ENCODE data around the gene RFX1. TPM values are rescaled to one million over a fixed set of nuclear protein-coding genes. Genes with fewer than 3 reads are reported as not detected.

Gene RFX1
- total and polyA plus RNA-seq, 4 donors = 1.8 to 5.6 (median 3.5) TPM

- no peak overlapping the region for H3K27ac ChIP-seq (ENCODE audit: low read depth in 1 of 2, low read length in 2 of 2)
- H3K9ac ChIP-seq (ENCODE audit: low read depth in 1 of 2, low read length in 2 of 2) = peak overlapping the region; percentile 13 to 53
- DNase-seq (ENCODE audit: low spot score) = peak; percentile 62
- peak overlapping the region; percentile 54 to 80 (median 80) for H3K4me3 ChIP-seq (ENCODE audit: low read depth in 1 of 3, low read length in 3 of 3)
- WGBS = 17% methylated on average over 13 of the region's 13 CpGs
- TF ChIP-seq HNF4A (conservative IDR thresholded peaks at IDR 0.05) = no peak
- no peak for TF ChIP-seq NR2F2 (IDR thresholded peaks at IDR 0.05)
- no peaks in the 10 kb centered on the region for H3K27me3 ChIP-seq (ENCODE audit: control insufficient read depth in 4 of 4, insufficient read depth in 4 of 4, low read length in 3 of 4)
- no peaks in the 10 kb centered on the region for H3K9me3 ChIP-seq (ENCODE audit: control insufficient read depth in 4 of 4, low read length in 3 of 4)
- H3K36me3 ChIP-seq (ENCODE audit: control insufficient read depth in 4 of 4, insufficient read depth in 3 of 4, low read depth in 1 of 4, low read length in 3 of 4) = peaks cover 10 to 25% (median 13%) of the 10 kb centered on the region in 4 donors
- peaks cover 2 to 17% (median 14%) of the 10 kb centered on the region in 4 donors for H3K4me1 ChIP-seq (ENCODE audit: control insufficient read depth in 4 of 4, insufficient read depth in 4 of 4, low read length in 3 of 4)
Observed at GRCh38 chr19:13952931-13953531, 53.1 kb downstream of the RFX1 start.

- Histone ChIP-seq H3K4me1 (ENCODE audit: control insufficient read depth in 4 of 4, insufficient read depth in 4 of 4, low read length in 3 of 4) (peaks cover 2 to 17% (median 14%) of the 10 kb centered on the region in 4 donors), H3K27me3 (ENCODE audit: control insufficient read depth in 4 of 4, insufficient read depth in 4 of 4, low read length in 3 of 4) (no peaks in the 10 kb centered on the region), H3K27ac (ENCODE audit: low read depth in 1 of 2, low read length in 2 of 2) (peak within 1 kb of the TSS; percentile 23 to 39), H3K9ac (ENCODE audit: low read depth in 1 of 2, low read length in 2 of 2) (peak within 1 kb of the TSS; percentile 13 to 53), H3K4me3 (ENCODE audit: low read depth in 1 of 3, low read length in 3 of 3) (peak within 1 kb of the TSS; percentile 54 to 80 (median 80)), H3K9me3 (ENCODE audit: control insufficient read depth in 4 of 4, low read length in 3 of 4) (no peaks in the 10 kb centered on the region), H3K36me3 (ENCODE audit: control insufficient read depth in 4 of 4, insufficient read depth in 3 of 4, low read depth in 1 of 4, low read length in 3 of 4) (peaks cover 8 to 22% (median 12%) of the 10 kb centered on the region in 4 donors)
- peak; percentile 26 to 84 for TF ChIP-seq GABPA (IDR thresholded peaks at IDR 0.05 in 1 of 2, conservative IDR thresholded peaks at IDR 0.05 in 1 of 2)
- TF ChIP-seq ATF3 (IDR thresholded peaks at IDR 0.05) = no peak
- peak; percentile 32 for TF ChIP-seq TAF1 (conservative IDR thresholded peaks at IDR 0.05)
- peak; percentile 29 to 38 for TF ChIP-seq RAD21 (IDR thresholded peaks at IDR 0.05)
- TF ChIP-seq HNF4G (IDR thresholded peaks at IDR 0.05) = no peak
- TF ChIP-seq SP1 (IDR thresholded peaks at IDR 0.05) = peak; percentile 97
- TF ChIP-seq JUND (IDR thresholded peaks at IDR 0.05) = no peak
- TF ChIP-seq EGR1 (IDR thresholded peaks at IDR 0.05; ENCODE audit: low read depth in 2 of 2) = peak in 1 of 2 donors; percentile 20
- TF ChIP-seq YY1 (IDR thresholded peaks at IDR 0.05) = peak; percentile 96
- peak; percentile 97 for DNase-seq (ENCODE audit: low spot score)
- 1% methylated on average over 65 of the region's 65 CpGs for WGBS
Observed at GRCh38 chr19:13952154-13952930, 53.8 kb downstream of the RFX1 start, which contains the start of gene DCAF15. TSS of gene DCAF15 (plus strand) at chr19:13952509. CDS start at chr19:13952513, 4 bp downstream.

DNA sequence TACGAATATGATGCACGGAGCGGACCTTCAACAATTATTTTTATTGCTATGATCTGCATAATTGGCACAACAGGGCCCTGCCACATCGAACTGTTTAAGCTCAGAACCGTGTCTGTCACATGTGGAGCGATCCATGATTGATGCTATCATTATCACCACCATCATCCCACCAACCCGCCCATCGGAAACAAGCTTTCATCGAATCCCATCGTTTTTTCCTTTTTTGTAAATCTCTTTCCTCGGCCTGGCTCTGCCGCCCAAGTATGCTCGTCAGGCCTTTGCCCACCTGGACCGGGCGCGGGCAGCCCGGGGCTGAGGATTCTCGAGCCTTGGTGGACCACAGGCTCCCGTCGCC lies 54.3 kb downstream of the RFX1 start:
- Histone ChIP-seq H3K9me3 (ENCODE audit: control insufficient read depth in 4 of 4, low read length in 3 of 4) (no peaks in the 10 kb centered on the region), H3K36me3 (ENCODE audit: control insufficient read depth in 4 of 4, insufficient read depth in 3 of 4, low read depth in 1 of 4, low read length in 3 of 4) (peaks cover 5 to 17% (median 10%) of the 10 kb centered on the region in 4 donors), H3K4me3 (ENCODE audit: low read depth in 1 of 3, low read length in 3 of 3) (peak overlapping the region in 2 of 3 donors; percentile 10 to 51), H3K27me3 (ENCODE audit: control insufficient read depth in 4 of 4, insufficient read depth in 4 of 4, low read length in 3 of 4) (no peaks in the 10 kb centered on the region), H3K9ac (ENCODE audit: low read depth in 1 of 2, low read length in 2 of 2) (no peak overlapping the region), H3K4me1 (ENCODE audit: control insufficient read depth in 4 of 4, insufficient read depth in 4 of 4, low read length in 3 of 4) (peaks cover 2 to 17% (median 14%) of the 10 kb centered on the region in 4 donors), H3K27ac (ENCODE audit: low read depth in 1 of 2, low read length in 2 of 2) (no peak overlapping the region)
- 13% methylated on average over 20 of the region's 20 CpGs for WGBS
- DNase-seq (ENCODE audit: low spot score) = no peak
- TF ChIP-seq JUND (IDR thresholded peaks at IDR 0.05) (no peak), YY1 (IDR thresholded peaks at IDR 0.05) (no peak), NR2F2 (IDR thresholded peaks at IDR 0.05) (no peak), EGR1 (IDR thresholded peaks at IDR 0.05; ENCODE audit: low read depth in 2 of 2) (no peak), HNF4G (IDR thresholded peaks at IDR 0.05) (no peak), FOXA1 (IDR thresholded peaks at IDR 0.05) (no peak), RXRA (IDR thresholded peaks at IDR 0.05) (no peak), SP1 (IDR thresholded peaks at IDR 0.05) (no peak), HNF4A (conservative IDR thresholded peaks at IDR 0.05) (no peak), TAF1 (conservative IDR thresholded peaks at IDR 0.05) (no peak), GABPA (IDR thresholded peaks at IDR 0.05 in 1 of 2, conservative IDR thresholded peaks at IDR 0.05 in 1 of 2) (no peak), ATF3 (IDR thresholded peaks at IDR 0.05) (no peak)
- TF ChIP-seq, protein P1, sequence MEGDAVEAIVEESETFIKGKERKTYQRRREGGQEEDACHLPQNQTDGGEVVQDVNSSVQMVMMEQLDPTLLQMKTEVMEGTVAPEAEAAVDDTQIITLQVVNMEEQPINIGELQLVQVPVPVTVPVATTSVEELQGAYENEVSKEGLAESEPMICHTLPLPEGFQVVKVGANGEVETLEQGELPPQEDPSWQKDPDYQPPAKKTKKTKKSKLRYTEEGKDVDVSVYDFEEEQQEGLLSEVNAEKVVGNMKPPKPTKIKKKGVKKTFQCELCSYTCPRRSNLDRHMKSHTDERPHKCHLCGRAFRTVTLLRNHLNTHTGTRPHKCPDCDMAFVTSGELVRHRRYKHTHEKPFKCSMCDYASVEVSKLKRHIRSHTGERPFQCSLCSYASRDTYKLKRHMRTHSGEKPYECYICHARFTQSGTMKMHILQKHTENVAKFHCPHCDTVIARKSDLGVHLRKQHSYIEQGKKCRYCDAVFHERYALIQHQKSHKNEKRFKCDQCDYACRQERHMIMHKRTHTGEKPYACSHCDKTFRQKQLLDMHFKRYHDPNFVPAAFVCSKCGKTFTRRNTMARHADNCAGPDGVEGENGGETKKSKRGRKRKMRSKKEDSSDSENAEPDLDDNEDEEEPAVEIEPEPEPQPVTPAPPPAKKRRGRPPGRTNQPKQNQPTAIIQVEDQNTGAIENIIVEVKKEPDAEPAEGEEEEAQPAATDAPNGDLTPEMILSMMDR (IDR thresholded peaks at IDR 0.05; ENCODE audit: low read depth, low read length, missing input control) = no peak
- TF ChIP-seq, protein P2, sequence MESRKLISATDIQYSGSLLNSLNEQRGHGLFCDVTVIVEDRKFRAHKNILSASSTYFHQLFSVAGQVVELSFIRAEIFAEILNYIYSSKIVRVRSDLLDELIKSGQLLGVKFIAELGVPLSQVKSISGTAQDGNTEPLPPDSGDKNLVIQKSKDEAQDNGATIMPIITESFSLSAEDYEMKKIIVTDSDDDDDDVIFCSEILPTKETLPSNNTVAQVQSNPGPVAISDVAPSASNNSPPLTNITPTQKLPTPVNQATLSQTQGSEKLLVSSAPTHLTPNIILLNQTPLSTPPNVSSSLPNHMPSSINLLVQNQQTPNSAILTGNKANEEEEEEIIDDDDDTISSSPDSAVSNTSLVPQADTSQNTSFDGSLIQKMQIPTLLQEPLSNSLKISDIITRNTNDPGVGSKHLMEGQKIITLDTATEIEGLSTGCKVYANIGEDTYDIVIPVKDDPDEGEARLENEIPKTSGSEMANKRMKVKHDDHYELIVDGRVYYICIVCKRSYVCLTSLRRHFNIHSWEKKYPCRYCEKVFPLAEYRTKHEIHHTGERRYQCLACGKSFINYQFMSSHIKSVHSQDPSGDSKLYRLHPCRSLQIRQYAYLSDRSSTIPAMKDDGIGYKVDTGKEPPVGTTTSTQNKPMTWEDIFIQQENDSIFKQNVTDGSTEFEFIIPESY (IDR thresholded peaks at IDR 0.05) = no peak
- TF ChIP-seq, protein P3, sequence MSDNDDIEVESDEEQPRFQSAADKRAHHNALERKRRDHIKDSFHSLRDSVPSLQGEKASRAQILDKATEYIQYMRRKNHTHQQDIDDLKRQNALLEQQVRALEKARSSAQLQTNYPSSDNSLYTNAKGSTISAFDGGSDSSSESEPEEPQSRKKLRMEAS (IDR thresholded peaks at IDR 0.05) = no peak
- TF ChIP-seq, protein P4, sequence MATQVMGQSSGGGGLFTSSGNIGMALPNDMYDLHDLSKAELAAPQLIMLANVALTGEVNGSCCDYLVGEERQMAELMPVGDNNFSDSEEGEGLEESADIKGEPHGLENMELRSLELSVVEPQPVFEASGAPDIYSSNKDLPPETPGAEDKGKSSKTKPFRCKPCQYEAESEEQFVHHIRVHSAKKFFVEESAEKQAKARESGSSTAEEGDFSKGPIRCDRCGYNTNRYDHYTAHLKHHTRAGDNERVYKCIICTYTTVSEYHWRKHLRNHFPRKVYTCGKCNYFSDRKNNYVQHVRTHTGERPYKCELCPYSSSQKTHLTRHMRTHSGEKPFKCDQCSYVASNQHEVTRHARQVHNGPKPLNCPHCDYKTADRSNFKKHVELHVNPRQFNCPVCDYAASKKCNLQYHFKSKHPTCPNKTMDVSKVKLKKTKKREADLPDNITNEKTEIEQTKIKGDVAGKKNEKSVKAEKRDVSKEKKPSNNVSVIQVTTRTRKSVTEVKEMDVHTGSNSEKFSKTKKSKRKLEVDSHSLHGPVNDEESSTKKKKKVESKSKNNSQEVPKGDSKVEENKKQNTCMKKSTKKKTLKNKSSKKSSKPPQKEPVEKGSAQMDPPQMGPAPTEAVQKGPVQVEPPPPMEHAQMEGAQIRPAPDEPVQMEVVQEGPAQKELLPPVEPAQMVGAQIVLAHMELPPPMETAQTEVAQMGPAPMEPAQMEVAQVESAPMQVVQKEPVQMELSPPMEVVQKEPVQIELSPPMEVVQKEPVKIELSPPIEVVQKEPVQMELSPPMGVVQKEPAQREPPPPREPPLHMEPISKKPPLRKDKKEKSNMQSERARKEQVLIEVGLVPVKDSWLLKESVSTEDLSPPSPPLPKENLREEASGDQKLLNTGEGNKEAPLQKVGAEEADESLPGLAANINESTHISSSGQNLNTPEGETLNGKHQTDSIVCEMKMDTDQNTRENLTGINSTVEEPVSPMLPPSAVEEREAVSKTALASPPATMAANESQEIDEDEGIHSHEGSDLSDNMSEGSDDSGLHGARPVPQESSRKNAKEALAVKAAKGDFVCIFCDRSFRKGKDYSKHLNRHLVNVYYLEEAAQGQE (IDR thresholded peaks at IDR 0.05) = no peak

Measured in liver (tissue), 9 donors.